ENCODE measurements around the gene HDAC4.

The HDAC4 gene

GRCh38 chr2:239365782-239366435 is 34.9 kb downstream of the HDAC4 start:
- no peak for DNase-seq

DNA sequence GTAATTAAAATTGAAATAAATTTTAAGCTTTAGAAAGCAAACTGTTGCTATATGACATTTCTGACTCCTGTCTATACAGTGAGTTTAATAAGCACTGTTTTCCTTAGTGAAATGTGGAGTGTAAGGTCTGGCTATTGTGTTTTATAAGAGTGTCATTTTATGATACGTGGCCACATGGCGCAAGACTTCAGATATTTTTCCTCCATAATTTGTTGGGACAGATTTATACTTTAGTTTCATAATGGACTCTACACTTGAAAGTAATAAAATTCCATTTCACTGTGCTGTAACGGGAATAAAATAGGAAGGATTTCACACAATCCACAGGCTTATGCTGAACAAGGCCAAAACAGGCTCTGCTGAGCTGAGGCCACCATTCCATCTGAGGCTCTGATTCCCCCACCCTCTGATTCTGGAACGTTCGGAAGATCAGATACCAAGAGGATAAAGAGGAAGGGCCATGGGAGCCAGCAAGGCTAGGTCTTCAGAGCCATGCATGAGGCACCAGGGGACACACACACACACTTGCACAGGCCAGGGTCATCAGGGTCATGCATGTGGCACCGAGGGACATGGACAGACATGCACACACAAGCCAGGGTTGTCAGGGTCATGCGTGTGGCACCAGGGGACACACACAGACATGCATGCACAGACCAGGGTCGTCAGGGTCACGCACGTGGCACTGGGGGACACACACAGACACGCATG is 35.6 kb downstream of the HDAC4 start:
- DNase-seq, result no peak

GRCh38 chr2:239363946-239364637 is 36.7 kb downstream of the HDAC4 start:
- no peak for DNase-seq

- DNase-seq, result no peak
Observed at GRCh38 chr2:239362507-239362906, 38.3 kb downstream of the HDAC4 start.

- no peak for DNase-seq
Observed at GRCh38 chr2:239361311-239361642, 39.5 kb downstream of the HDAC4 start.

- peak; percentile 80 for DNase-seq
Observed at GRCh38 chr2:239360421-239361310, 40.2 kb downstream of the HDAC4 start.

DNA sequence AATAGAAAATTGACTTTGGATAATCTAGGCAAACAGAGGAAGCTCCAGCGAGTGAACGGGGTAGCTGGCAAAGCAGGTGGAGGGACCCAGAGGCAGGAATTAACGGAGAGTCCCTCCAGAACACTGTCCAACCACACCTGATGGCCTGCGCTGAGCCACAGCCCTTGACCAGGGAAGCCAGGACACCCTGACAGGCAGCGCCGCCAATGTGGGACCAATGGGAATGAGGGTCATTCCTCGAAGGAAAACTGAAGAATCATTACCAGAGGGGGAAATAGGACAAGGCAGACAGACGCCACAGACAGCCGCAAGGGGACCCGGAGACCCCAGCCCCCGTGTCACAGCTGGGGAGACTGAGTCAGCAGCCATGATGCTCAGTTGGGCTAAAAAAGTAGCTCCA is 40.8 kb downstream of the HDAC4 start:
- DNase-seq, result no peak

GRCh38 chr2:239359196-239359912 is 41.5 kb downstream of the HDAC4 start:
- DNase-seq, result peak; percentile 27

DNA sequence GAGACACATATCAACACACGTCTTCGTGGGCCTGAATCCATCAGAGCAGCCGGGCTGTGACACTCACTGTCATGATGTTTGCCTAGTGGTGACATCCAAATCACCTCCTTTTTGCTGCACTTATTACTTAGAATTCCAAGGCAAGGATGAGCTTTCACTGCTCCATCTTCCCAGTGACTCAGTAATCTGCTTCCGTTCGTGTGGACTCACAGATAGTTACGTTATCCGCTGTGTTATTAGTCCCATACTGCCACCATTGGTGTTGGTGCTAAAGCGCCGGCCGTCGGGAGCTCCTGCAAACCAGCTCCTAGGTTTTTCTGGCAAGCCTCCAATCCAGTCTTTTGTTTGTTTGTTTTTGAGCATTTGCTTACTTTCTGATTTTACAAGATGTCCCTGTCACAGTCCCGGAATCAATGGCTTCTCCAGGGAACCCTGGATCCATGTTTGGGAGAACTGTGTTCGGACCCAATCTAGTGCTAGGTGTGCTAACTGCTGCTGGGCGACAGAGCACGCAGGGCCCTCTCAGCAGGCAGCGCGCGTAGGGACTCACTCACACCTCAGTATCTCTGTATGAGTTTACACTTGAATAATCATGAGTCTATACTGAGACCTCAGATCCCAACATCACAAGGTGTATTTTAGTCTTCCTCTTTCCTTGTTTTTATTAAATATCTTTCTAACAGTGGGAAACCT is 42.6 kb downstream of the HDAC4 start:
- DNase-seq, result no peak

GRCh38 chr2:239355724-239356123 is 45.1 kb downstream of the HDAC4 start:
- no peak for DNase-seq

- DNase-seq, result no peak
Observed at GRCh38 chr2:239355139-239355538, 45.7 kb downstream of the HDAC4 start.

GRCh38 chr2:239354791-239355136 is 46.1 kb downstream of the HDAC4 start:
- no peak for DNase-seq

DNA sequence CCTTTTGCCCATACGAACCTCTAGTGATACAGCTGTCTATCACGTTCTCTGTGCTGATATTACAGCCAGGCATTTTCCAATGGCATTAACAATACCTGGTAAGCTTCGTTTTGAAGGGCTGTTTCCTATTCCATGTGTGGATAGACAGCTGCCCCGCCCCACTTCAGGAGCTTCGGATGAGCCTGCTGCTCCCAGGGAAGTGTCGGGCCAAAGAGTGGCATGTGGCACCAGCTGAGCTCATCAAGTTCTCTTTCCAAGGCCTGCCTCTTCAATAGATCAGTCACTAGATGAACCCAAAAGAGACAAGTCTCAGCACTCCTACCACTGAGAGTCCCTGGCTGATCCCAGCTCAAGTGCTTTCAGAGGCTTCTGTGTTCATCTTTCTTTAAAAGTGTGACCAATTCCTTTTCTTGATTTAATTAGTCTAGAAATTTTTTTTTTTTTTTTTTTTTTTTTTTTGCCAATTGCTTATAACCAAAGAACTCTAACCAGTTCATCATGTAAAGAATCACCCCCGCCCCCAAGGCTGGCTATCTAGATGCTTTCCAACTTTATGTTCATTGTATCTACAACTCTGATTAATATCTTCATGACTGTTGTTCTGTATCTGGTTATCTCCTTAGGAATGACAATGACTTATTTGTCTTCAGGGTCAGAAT is 46.6 kb downstream of the HDAC4 start:
- DNase-seq, result peak; percentile 37

- no peak for DNase-seq
Observed at GRCh38 chr2:239353692-239354091, 47.1 kb downstream of the HDAC4 start.

DNA sequence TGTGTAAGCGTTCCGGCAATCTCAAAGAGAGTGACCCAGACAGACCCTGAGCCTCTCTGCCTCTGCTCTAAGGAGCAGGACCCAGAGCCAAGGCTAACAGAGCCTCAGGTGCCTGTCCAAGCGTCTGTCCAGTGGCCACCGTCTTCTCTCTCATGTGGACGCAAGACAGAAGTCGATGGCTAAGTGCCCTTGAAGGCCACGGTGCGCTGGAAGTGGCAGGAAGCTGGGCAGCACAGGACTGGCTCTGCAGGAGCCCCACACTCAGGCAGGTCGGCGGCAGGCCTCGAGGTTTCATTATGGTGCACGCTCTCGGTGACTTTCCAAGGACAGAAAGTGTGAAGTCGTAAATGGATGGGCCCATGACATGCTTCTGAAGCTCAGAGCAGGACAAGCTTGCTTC is 49.1 kb downstream of the HDAC4 start:
- peak; percentile 41 for DNase-seq

DNA sequence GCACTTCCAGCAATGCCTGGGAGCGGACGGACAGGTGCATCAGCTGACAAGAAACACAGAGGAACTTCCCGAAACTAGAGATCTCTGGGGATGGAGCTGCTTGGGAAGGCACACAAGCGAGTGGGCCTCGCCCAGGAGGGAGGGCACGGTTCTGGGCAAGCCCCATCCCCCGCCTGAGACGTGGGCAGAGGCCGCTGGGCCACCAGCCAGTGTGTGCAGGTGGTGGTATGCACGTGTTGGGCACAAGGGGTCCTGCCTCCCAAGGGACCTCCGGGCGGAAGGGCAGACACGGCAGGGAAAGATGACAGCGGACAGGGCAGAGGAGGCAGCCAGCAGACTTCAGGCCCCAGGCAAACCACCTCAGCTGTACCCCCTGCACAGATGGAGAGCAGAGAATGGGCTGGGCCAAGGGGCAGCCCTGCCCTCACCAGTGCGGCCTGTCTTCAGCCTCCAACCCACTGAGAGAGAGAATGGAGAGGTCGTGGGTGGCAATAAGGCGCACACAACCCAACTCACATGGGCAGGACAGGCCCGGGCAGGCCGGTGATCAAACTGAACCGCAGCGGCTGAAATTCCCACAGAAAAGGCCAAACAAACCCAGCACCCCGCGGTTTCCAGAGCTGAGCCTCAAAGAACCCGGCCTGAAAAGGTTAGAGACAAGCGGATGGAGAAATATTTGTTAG is 51.2 kb downstream of the HDAC4 start:
- DNase-seq, result peak; percentile 43

- DNase-seq, result peak; percentile 70
Observed at GRCh38 chr2:239348563-239349452, 52.0 kb downstream of the HDAC4 start.

DNA sequence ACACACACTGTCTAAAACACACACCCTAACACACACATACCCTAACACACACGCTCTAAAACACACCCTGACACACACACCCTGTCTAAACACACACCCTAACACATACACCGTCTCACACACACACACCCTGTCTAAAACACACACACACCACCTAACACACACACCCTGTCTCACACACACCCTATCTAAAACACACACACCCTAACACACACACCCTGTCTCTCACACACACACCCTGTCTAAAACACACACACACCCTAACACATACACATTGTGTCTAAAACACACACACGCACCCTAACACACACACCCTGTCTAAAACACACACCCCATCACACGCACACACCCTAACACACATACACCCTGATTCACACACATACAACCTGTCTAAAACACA is 54.1 kb downstream of the HDAC4 start:
- DNase-seq, result no peak

DNA sequence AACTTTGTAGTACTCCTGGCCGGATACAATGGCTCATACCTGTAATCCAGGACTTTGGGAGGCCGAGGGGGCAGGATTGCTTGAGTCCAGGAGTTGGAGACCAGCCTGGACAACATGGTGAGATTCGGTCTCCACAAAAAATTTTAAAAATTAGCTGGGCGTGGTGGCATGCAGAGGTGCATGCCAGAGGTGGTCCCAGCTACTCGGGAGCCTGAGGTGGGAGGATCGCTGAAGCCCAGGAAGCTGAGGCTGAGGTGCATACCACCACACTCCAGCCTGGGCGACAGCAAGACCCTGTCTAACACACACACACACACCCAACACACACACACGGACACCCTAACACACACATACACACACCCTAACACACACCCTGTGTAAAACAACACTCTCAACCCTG is 55.6 kb downstream of the HDAC4 start:
- DNase-seq, result no peak

- no peak for DNase-seq
Observed at GRCh38 chr2:239344857-239345216, 56.0 kb downstream of the HDAC4 start.
